GM19452 (cell line): ENCODE data around the gene NYNRIN.

Experiments
- ATAC-seq: cut with Tn5 transposase; IDR thresholded peaks from one replicate; pipeline ENCODE4 v1.9.1; 2021; ENCODE audit not compliant: unreplicated experiment

NYNRIN gene

DNA sequence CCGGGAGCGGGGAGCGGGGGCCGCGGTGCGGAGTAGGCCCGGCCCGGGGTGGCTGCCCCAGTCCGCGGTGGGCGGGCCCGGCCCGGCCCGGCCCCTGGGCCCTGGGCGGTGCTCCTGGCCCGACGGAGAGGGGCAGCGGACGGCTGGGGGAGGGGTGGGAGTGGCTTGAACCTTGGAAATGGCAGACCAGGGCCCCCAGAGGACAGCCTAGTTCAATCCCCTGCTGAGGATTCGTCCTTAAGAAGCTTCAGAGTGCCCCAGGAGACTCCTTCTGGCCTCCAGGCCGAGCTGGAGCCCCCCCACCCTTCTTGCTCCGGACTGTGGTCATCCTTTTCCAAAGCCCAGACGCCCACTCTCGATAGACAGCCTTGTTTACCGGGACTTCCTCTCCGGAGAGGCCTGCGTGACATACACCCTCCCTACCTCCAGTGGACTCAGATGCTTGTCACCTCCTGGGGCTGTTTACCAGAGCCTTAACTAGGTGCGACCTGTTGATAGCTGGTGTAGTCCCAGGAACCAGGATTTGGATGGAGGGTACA is 31.4 kb downstream of the NYNRIN start:
- peak; percentile 73 for ATAC-seq

- ATAC-seq = no peak
Measured at GRCh38 chr14:24430682-24431568, 32.1 kb downstream of the NYNRIN start.

- ATAC-seq = peak; percentile 52
Measured at GRCh38 chr14:24431569-24432258, 32.9 kb downstream of the NYNRIN start.

- ATAC-seq = no peak
Measured at GRCh38 chr14:24432259-24433131, 33.7 kb downstream of the NYNRIN start.

- no peak for ATAC-seq
Measured at GRCh38 chr14:24434036-24434435, 35.2 kb downstream of the NYNRIN start.

- no peak for ATAC-seq
Measured at GRCh38 chr14:24434676-24435075, 35.9 kb downstream of the NYNRIN start.

- ATAC-seq = no peak
Measured at GRCh38 chr14:24435192-24435810, 36.5 kb downstream of the NYNRIN start.

GRCh38 chr14:24435998-24436354 is 37.2 kb downstream of the NYNRIN start:
- no peak for ATAC-seq

GRCh38 chr14:24436355-24437019 is 37.7 kb downstream of the NYNRIN start:
- ATAC-seq = peak; percentile 44

DNA sequence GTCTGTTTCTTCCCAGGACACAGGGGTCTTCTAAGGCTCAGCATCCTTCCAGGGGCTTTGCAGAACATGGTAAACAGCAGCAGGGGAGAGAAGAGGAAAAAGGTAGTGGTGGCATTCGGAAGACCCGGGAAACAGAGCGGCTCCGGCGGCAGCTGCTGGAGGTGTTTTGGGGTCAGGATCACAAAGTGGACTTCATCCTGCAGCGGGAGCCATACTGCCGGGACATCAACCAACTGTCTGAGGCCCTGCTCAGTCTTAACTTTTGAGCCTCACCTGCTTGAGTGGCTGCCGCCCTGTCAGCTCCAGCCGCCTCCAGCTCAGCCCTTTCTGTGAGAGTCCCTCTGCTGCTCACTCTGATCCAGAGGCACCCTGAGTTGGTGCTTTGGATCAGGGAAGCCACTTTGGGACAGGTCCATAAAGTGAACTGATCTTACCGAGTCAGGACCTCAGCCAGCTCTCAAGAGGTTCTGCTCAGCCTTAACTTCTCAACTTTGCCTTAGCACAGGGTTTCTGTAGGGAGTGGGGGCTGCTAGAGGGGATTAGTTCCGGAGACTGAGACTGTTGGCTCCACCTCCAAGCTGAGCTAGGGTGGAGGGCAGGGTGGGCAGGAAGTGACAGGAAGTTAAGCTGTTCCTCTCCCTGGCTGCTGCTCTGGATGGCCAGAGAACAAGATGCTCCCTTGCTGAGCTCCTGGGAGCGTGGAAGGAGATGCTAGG is 38.4 kb downstream of the NYNRIN start:
- ATAC-seq = no peak

GRCh38 chr14:24437736-24438067 is 38.9 kb downstream of the NYNRIN start:
- ATAC-seq = no peak

DNA sequence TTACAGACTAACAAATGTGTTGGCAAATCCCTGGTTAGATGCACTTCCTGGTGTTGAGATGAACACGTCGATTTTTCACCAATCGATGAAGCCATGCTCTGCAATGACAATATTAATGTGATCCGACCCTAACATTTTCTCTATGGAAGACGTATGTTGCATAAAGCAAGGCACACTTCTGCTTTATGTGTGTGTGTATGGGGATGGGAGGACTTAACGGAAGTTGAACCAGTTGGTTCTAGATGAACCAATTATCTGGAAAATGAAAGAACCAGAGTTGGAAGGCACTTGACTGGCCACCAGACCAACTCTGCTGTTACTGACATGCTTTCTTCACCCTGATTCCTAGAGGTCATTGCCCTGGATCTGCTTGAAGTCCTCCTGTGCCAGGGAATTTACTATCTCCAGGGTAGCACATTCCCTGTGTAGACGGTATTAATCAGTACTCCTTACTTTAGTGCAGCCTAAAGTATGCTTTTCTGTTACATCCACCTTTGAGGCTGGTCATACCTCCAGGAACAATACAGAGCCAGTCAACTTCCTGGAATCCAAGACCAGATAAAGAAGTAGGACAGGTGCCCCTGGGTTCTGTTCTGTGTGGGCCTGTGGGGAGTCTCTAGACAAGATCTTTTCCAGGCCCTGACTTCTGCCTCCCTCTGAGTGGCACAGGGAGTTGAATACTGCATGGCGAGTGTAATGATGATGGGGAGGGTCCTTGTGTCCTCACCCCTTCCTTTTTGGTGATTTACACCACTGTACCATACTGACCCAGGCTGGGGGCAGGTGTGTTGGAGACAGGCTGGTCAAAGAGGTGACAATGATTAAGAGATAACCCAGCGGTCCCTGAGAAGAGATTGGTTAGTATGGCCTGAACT is 39.7 kb downstream of the NYNRIN start:
- ATAC-seq = no peak

GRCh38 chr14:24439257-24439656 is 40.5 kb downstream of the NYNRIN start:
- no peak for ATAC-seq

DNA sequence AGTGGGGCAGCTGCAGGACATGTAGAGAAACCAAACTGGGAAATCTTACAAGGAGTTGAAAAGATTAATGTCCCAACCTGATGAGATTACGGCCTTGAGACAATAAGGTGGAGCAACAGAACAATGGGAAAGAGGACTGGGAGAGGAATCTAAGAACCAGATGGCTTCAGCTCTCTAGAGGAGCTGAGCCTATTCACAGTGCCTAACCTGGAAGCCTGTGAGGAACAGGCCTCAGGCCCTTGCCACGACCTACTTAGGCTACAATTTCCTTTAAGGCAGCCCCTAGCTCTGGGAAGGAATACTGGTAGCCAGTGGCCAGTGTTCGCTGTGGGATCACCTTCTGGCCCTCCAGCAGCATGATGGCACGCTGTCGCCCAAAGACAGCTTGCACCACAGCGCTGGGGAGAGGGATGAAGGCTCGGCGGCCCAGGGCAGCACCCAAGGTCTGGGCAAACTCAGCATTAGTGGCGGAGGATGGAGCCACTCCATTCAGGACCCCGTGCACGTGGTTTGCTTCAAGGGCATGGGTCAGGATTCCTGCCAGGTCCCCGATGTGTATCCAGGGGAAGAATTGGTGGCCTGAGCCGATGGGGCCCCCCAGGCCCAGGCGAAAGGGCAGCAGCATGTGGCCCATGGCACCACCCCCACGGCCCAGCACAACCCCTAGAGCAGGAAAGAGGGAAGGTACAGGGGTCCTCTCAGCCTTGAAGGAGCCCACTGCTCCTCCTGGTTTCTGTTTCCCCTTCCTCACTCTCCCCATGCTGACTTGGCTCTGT is 41.2 kb downstream of the NYNRIN start:
- no peak for ATAC-seq

- ATAC-seq = no peak
Measured at GRCh38 chr14:24440606-24441399, 42.0 kb downstream of the NYNRIN start.

DNA sequence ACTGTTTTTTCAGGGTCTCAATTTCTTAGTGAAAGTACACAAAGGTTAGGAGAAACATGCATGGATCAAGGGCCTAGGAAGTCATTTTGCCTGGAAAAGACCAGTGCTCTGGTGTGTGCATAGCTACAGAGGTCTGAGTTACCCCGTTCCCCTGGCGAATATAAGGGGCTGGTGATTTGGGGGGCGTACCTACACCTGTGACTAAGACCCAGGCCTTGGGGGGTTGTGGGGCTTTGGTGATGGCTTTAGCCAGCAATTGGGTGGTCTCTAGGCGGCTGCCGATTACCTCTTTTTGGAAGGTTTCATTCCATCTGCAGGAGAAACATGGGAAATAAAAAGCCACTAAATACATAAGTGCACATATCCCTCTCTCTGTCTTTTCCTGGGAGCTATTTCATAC is 42.7 kb downstream of the NYNRIN start:
- no peak for ATAC-seq

- ATAC-seq = no peak
Measured at GRCh38 chr14:24441904-24442239, 43.1 kb downstream of the NYNRIN start.
